T47D (cell line): ENCODE data around the gene PTTG1IP.

ENCODE experiments used
- DNase-seq, 2 experiments: peaks; one replicate each; pipeline versions ENCODE4 v3.0.0 to v3.0.0-alpha.2; 2011 to 2012; ENCODE audit warnings: low read depth in 1 of 2, low spot score in 1 of 2
- JUND ChIP-seq: IDR thresholded peaks from 2 replicates; pipeline ENCODE4 v1.6.1; 2012; ENCODE audit warnings: low read depth
- in situ Hi-C: cut with HindIII; loops from 2 replicates; pipeline ENCODE4 v1.10.0; 2016; ENCODE audit warnings: low sequenced_read_pairs, low pct_unique_long_range_greater_than_20kb

PTTG1IP gene

GRCh38 chr21:44802396-44803153, 70.9 kb downstream of the PTTG1IP start:
- in situ Hi-C loops = no loop called here
- no peak for DNase-seq

GRCh38 chr21:44801468-44802395, 71.8 kb downstream of the PTTG1IP start, which contains the start of gene UBE2G2:
Gene UBE2G2 (minus strand): TSS chr21:44801820. CDS start chr21:44801748, 72 bp downstream.
- in situ Hi-C loops = no loop called here

More at GRCh38 chr21:44802396-44803153, 70.9 kb downstream of the PTTG1IP start:
- no peak for TF ChIP-seq JUND

DNA sequence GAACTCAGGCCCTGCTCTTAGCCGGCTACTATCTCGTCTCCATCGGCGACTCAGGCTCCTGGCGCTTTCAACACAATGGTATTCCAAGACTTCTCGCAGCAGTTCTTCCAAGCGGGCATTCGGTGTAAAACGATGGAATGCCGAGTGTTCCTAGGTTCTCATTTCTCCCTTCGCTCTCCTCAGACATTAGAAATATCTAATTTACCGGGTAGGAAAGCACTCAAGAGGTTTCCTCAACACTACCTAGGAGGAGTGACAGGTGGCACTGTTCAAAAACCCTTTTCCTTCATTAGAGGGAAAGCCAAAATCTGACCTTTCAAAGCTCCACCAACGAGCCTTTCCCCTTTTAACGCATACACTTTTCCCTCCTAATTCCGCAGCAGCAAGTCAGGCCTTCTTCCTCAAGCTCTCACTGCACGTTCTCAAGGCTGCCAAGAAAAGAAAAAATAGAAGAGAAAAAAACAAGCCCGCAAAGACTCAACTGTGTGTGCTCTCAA, 72.5 kb downstream of the PTTG1IP start:
- peak; percentile 61 to 71 for DNase-seq
- TF ChIP-seq JUND = no peak
- in situ Hi-C loops = no loop called here

More at GRCh38 chr21:44801468-44802395, 71.8 kb downstream of the PTTG1IP start, which contains the start of gene UBE2G2:
- peak; percentile 86 to 92 for DNase-seq
- TF ChIP-seq JUND = no peak

DNA sequence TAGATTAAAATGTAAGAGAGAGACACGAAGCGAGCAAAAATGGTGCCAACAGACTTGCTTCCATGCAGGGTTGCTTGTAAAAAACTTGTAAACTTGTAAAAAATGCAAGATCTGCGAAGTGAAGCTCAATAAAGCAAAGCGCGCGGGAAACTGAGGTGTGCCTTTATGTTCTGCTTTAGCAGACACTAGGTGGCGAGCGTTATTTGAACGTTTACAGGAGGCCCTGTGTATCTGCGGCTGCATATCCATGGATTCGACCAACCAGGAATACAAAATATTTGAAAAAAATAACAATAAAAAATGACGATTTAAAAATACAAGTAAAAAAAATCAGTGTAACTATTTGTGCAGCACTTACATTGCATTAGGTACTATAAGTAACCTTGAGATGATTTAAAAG, 73.4 kb downstream of the PTTG1IP start:
- no peak for TF ChIP-seq JUND
- peak; percentile 51 to 77 for DNase-seq
- in situ Hi-C loops = no loop called here

DNA sequence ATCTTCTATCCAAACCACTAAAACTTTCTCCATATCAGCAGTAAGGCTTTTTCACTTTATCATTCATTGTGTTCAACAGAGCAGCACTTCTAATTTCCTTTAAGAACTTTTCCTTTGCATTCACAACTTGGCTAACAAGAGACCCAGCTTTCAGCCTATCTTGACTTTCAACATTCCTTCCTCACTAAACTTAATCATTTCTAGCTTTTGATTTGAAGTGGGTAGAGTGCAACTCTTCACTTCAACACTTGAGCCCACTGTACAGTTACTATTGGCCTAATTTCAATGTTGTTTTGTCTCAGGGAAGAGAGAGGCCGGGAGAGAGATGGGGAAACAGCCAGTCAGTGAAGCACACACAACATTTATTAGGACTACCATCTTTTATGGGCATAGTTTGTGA, 73.8 kb downstream of the PTTG1IP start:
- no peak for DNase-seq
- in situ Hi-C loops = no loop called here
- no peak for TF ChIP-seq JUND
